ENCODE data around the gene GRHL3. TPM values are rescaled to one million over a fixed set of nuclear protein-coding genes. Genes with fewer than 3 reads are reported as not detected.

The GRHL3 gene
- total RNA-seq, 2 donors from 2014 or later = 0.54 to 1.3 TPM

GRCh38 chr1:24343412-24344089 is 24.4 kb downstream of the GRHL3 start:
- no peaks in the 10 kb centered on the region for H3K9me3 ChIP-seq
- no peak overlapping the region for H3K27ac ChIP-seq
- no peaks in the 10 kb centered on the region for H3K36me3 ChIP-seq
- H3K27me3 ChIP-seq (replicated peaks; ENCODE audit: insufficient read depth) = no peaks in the 10 kb centered on the region
- no peak overlapping the region for H3K4me3 ChIP-seq
- DNase-seq (ENCODE audit: low spot score) = no peak
- H3K4me1 ChIP-seq (ENCODE audit: control insufficient read depth in 1 of 2, low read depth in 2 of 2) = no peaks in the 10 kb centered on the region
- TF ChIP-seq, protein P1, sequence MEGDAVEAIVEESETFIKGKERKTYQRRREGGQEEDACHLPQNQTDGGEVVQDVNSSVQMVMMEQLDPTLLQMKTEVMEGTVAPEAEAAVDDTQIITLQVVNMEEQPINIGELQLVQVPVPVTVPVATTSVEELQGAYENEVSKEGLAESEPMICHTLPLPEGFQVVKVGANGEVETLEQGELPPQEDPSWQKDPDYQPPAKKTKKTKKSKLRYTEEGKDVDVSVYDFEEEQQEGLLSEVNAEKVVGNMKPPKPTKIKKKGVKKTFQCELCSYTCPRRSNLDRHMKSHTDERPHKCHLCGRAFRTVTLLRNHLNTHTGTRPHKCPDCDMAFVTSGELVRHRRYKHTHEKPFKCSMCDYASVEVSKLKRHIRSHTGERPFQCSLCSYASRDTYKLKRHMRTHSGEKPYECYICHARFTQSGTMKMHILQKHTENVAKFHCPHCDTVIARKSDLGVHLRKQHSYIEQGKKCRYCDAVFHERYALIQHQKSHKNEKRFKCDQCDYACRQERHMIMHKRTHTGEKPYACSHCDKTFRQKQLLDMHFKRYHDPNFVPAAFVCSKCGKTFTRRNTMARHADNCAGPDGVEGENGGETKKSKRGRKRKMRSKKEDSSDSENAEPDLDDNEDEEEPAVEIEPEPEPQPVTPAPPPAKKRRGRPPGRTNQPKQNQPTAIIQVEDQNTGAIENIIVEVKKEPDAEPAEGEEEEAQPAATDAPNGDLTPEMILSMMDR (IDR thresholded peaks at IDR 0.05) = no peak
- no peak for ATAC-seq (ENCODE audit: insufficient number of reproducible peaks, low FRiP score, low read depth)

GRCh38 chr1:24344090-24344742 is 25.1 kb downstream of the GRHL3 start:
- no peaks in the 10 kb centered on the region for H3K27me3 ChIP-seq (replicated peaks; ENCODE audit: insufficient read depth)
- ATAC-seq (ENCODE audit: insufficient number of reproducible peaks, low FRiP score, low read depth) (no peak), DNase-seq (ENCODE audit: low spot score) (no peak)
- no peaks in the 10 kb centered on the region for H3K4me1 ChIP-seq (ENCODE audit: control insufficient read depth in 1 of 2, low read depth in 2 of 2)
- H3K4me3 ChIP-seq = no peak overlapping the region
- H3K36me3 ChIP-seq = no peaks in the 10 kb centered on the region
- H3K9me3 ChIP-seq = no peaks in the 10 kb centered on the region
- TF ChIP-seq, protein P1 (IDR thresholded peaks at IDR 0.05) = no peak
- H3K27ac ChIP-seq = no peak overlapping the region

GRCh38 chr1:24345334-24345733 is 26.2 kb downstream of the GRHL3 start:
- DNase-seq (ENCODE audit: low spot score) (no peak), ATAC-seq (ENCODE audit: insufficient number of reproducible peaks, low FRiP score, low read depth) (no peak)
- Histone ChIP-seq H3K4me3 (no peak overlapping the region), H3K27me3 (replicated peaks; ENCODE audit: insufficient read depth) (no peaks in the 10 kb centered on the region), H3K9me3 (no peaks in the 10 kb centered on the region), H3K36me3 (no peaks in the 10 kb centered on the region), H3K4me1 (ENCODE audit: control insufficient read depth in 1 of 2, low read depth in 2 of 2) (no peaks in the 10 kb centered on the region), H3K27ac (no peak overlapping the region)
- TF ChIP-seq, protein P1 (IDR thresholded peaks at IDR 0.05) = no peak

DNA sequence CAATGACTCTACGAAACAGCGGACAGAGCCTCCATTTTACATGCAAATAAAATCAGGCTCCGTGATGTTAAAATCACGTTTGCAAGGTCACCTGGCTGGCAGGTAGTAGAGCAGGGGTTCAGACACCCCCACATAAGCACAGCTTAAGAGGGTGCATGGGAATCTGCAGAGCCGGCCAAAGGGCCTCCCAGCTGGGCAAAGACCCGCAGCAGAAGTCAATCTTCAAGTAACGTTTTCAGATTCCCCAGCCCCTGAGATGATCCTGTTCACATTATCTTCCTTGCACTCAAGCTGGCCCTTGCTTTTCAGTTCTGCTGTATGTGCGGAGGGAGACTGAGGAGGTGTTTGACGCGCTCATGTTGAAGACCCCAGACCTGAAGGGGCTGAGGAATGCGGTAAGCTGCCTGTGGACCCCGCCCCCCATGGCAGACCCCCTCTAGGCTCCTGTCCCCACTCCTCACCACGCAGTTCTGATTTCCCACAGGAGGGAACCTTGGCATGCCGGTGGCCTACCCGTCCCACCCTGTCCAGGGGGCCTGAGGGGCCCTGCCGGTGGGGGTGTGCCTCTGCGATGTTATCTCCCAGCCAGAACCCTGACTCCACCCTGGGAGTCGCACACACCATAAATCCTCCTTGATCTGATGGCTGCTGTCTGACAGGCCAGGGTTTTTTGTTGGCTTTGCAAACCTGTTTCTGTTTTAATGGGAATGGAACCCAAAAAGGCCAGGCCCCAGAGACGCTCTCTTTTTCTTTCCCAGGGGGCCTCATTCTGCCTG is 28.2 kb downstream of the GRHL3 start:
- Histone ChIP-seq H3K9me3 (no peaks in the 10 kb centered on the region), H3K27ac (no peak overlapping the region), H3K4me3 (no peak overlapping the region), H3K4me1 (ENCODE audit: control insufficient read depth in 1 of 2, low read depth in 2 of 2) (no peaks in the 10 kb centered on the region), H3K27me3 (replicated peaks; ENCODE audit: insufficient read depth) (no peaks in the 10 kb centered on the region), H3K36me3 (no peaks in the 10 kb centered on the region)
- TF ChIP-seq, protein P1 (IDR thresholded peaks at IDR 0.05) = no peak
- no peak for DNase-seq (ENCODE audit: low spot score)
- no peak for ATAC-seq (ENCODE audit: insufficient number of reproducible peaks, low FRiP score, low read depth)

GRCh38 chr1:24348196-24348595 is 29.0 kb downstream of the GRHL3 start:
- H3K4me1 ChIP-seq (ENCODE audit: control insufficient read depth in 1 of 2, low read depth in 2 of 2) = no peaks in the 10 kb centered on the region
- H3K27ac ChIP-seq = no peak overlapping the region
- no peaks in the 10 kb centered on the region for H3K27me3 ChIP-seq (replicated peaks; ENCODE audit: insufficient read depth)
- DNase-seq (ENCODE audit: low spot score) (no peak), ATAC-seq (ENCODE audit: insufficient number of reproducible peaks, low FRiP score, low read depth) (no peak)
- H3K36me3 ChIP-seq = no peaks in the 10 kb centered on the region
- TF ChIP-seq, protein P1 (IDR thresholded peaks at IDR 0.05) = no peak
- H3K4me3 ChIP-seq = no peak overlapping the region
- no peaks in the 10 kb centered on the region for H3K9me3 ChIP-seq
